A549 (cell line): ENCODE results near the gene DMXL2.

Experiments
- ELK1 ChIP-seq: fragments of 150-350 bp; IDR thresholded peaks from 2 replicates; pipeline ENCODE4 v1.6.1; 2014; ENCODE audit warnings: low read depth, mild to moderate bottlenecking, low read length
- EP300 ChIP-seq, 2 experiments: fragments of >200 bp; sonication (Bioruptor Twin); formaldehyde crosslinking; IDR thresholded peaks; 2 replicates in 1 of 2; 3 replicates in 1 of 2; pipeline ENCODE4 v1.6.1; 2016 to 2017
- ESRRA ChIP-seq: fragments of 150-350 bp; IDR thresholded peaks from 2 replicates; pipeline ENCODE4 v1.6.1; 2014; ENCODE audit warnings: mild to moderate bottlenecking, low read length, borderline replicate concordance
- MAZ ChIP-seq: fragments of 150-350 bp; IDR thresholded peaks from 2 replicates; pipeline ENCODE4 v1.6.1; 2014; ENCODE audit warnings: antibody characterized with exemption, low read depth, low read length, borderline replicate concordance
- POLR2A ChIP-seq: IDR thresholded peaks from 2 replicates; pipeline ENCODE4 v1.6.1; 2012; ENCODE audit warnings: mild to moderate bottlenecking, low read length
- RAD21 ChIP-seq, 2 experiments: fragments of >200 bp in 1 of 2; sonication (Bioruptor Twin) in 1 of 2; formaldehyde crosslinking in 1 of 2; IDR thresholded peaks in 1 of 2; conservative IDR thresholded peaks in 1 of 2; 2 replicates in 1 of 2; 3 replicates in 1 of 2; pipeline ENCODE4 v1.6.1; 2012 to 2018; ENCODE audit warnings: inconsistent platforms in 1 of 2
- REST ChIP-seq: fragments of 200-600 bp; sonication (generic); IDR thresholded peaks from 2 replicates; pipeline ENCODE4 v1.6.1; 2016; ENCODE audit warnings: antibody characterized with exemption, mild to moderate bottlenecking, moderate library complexity
- TF ChIP-seq, protein P1 (sequence below): IDR thresholded peaks from 2 replicates; pipeline ENCODE4 v1.6.1; 2012
- TF ChIP-seq, protein P2 (sequence below): fragments of >200 bp; sonication (Bioruptor Twin); formaldehyde crosslinking; IDR thresholded peaks from 3 replicates; pipeline ENCODE4 v1.5.1; 2016

DNA sequence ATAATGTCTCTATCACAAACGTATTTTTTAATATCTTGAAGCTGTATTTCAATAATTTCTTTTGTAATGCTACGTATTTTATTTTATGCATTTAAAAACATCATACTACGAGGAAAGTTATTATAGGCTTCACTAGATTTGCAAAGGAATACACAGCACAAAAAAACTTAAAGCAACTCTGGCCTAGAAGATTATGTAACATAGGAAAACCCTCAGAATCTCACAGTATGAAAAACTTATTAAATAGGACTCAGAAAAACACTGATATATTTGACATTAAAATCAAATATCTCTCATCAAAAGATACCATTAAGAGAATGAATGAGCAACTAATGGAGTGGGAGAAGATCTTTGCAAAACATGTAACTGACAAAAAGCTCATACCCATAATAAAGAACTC, 63.7 kb downstream of the DMXL2 start:
- TF ChIP-seq EP300 (IDR thresholded peaks at IDR 0.05) (no peak), MAZ (no peak), RAD21 (conservative IDR thresholded peaks at IDR 0.05 in 1 of 2, IDR thresholded peaks at IDR 0.05 in 1 of 2) (no peak), ESRRA (no peak), POLR2A (no peak), ELK1 (no peak), REST (no peak)
- TF ChIP-seq, protein P1, sequence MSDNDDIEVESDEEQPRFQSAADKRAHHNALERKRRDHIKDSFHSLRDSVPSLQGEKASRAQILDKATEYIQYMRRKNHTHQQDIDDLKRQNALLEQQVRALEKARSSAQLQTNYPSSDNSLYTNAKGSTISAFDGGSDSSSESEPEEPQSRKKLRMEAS, result no peak
- TF ChIP-seq, protein P2, sequence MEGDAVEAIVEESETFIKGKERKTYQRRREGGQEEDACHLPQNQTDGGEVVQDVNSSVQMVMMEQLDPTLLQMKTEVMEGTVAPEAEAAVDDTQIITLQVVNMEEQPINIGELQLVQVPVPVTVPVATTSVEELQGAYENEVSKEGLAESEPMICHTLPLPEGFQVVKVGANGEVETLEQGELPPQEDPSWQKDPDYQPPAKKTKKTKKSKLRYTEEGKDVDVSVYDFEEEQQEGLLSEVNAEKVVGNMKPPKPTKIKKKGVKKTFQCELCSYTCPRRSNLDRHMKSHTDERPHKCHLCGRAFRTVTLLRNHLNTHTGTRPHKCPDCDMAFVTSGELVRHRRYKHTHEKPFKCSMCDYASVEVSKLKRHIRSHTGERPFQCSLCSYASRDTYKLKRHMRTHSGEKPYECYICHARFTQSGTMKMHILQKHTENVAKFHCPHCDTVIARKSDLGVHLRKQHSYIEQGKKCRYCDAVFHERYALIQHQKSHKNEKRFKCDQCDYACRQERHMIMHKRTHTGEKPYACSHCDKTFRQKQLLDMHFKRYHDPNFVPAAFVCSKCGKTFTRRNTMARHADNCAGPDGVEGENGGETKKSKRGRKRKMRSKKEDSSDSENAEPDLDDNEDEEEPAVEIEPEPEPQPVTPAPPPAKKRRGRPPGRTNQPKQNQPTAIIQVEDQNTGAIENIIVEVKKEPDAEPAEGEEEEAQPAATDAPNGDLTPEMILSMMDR, result no peak
